OCI-LY1 (cell line): Measurements from ENCODE around the gene SEMA3B.

Experiments
- H2AFZ ChIP-seq: fragments of 200-600 bp; sonication (generic), shearing (Covaris generic); 2 replicates; pipeline ENCODE4 v1.6.0; 2014; ENCODE audit warnings: antibody characterized with exemption, mild to moderate bottlenecking, low read length
- H3F3A ChIP-seq: fragments of 200-600 bp; sonication (generic), shearing (Covaris generic); 2 replicates; pipeline ENCODE4 v1.6.0; 2014; ENCODE audit warnings: mild to moderate bottlenecking, antibody characterized with exemption, low read length, moderate library complexity; ENCODE audit not compliant: insufficient read depth
- H3K27ac ChIP-seq: fragments of 200-600 bp; sonication (generic); 2 replicates; pipeline ENCODE4 v1.5.1; 2014; ENCODE audit warnings: low read length, mixed run types, mild to moderate bottlenecking, low read depth; ENCODE audit not compliant: poor library complexity, severe bottlenecking
- H3K27me3 ChIP-seq: fragments of 200-600 bp; sonication (generic); 2 replicates; pipeline ENCODE4 v1.6.0; 2014; ENCODE audit warnings: antibody characterized with exemption, mild to moderate bottlenecking, low read length, moderate library complexity; ENCODE audit not compliant: insufficient read depth
- H3K36me3 ChIP-seq: fragments of 200-600 bp; sonication (generic); 2 replicates; pipeline ENCODE4 v1.6.1; 2014; ENCODE audit warnings: mild to moderate bottlenecking, antibody characterized with exemption, low read length, moderate library complexity, mixed read lengths; ENCODE audit not compliant: insufficient read depth
- H3K4me1 ChIP-seq: fragments of 200-600 bp; sonication (generic); 2 replicates; pipeline ENCODE4 v1.5.1; 2014; ENCODE audit warnings: mild to moderate bottlenecking, low read length, moderate library complexity; ENCODE audit not compliant: insufficient read depth, severe bottlenecking
- H3K4me2 ChIP-seq: fragments of 200-600 bp; sonication (generic), shearing (Covaris generic); 2 replicates; pipeline ENCODE4 v1.6.1; 2014; ENCODE audit warnings: low read length
- H3K4me3 ChIP-seq: fragments of 200-600 bp; sonication (generic); 2 replicates; pipeline ENCODE4 v1.5.1; 2014; ENCODE audit warnings: low read length, low read depth, mild to moderate bottlenecking, mixed read lengths; ENCODE audit not compliant: poor library complexity, severe bottlenecking
- H3K79me2 ChIP-seq: fragments of 200-600 bp; shearing (Covaris generic); 2 replicates; pipeline ENCODE4 v1.6.1; 2016; ENCODE audit warnings: mixed run types, low read length, mixed read lengths; ENCODE audit not compliant: insufficient read depth
- H3K9ac ChIP-seq: fragments of 200-600 bp; sonication (generic), shearing (Covaris generic); 2 replicates; pipeline ENCODE4 v1.6.1; 2014; ENCODE audit warnings: mild to moderate bottlenecking, low read length, mixed read lengths
- H3K9me2 ChIP-seq: fragments of 200-600 bp; sonication (generic), shearing (Covaris generic); 2 replicates; pipeline ENCODE4 v1.6.1; 2014; ENCODE audit warnings: low read depth, mild to moderate bottlenecking, low read length, mixed read lengths
- H3K9me3 ChIP-seq: fragments of 200-600 bp; shearing (Covaris generic); 2 replicates; pipeline ENCODE4 v1.6.1; 2014; ENCODE audit warnings: low read length, mixed read lengths
- H4K20me1 ChIP-seq: fragments of 200-600 bp; sonication (generic), shearing (Covaris generic); 2 replicates; pipeline ENCODE4 v1.6.0; 2016; ENCODE audit warnings: mild to moderate bottlenecking, low read length; ENCODE audit not compliant: insufficient read depth
- CTCF ChIP-seq: fragments of 200-600 bp; sonication (generic), shearing (Covaris generic); IDR thresholded peaks from 2 replicates; pipeline ENCODE4 v1.5.1; 2017; ENCODE audit warnings: mild to moderate bottlenecking, antibody characterized with exemption, low read length, moderate library complexity, mixed read lengths
- EZH2 ChIP-seq: fragments of 200-600 bp; sonication (generic), shearing (Covaris generic); IDR thresholded peaks from 2 replicates; pipeline ENCODE4 v1.8.0; 2017; ENCODE audit warnings: borderline replicate concordance, mixed run types, mild to moderate bottlenecking, antibody characterized with exemption, low read length, moderate library complexity, mixed read lengths

Gene SEMA3B

GRCh38 chr3:50297896-50298725 is 29.2 kb downstream of the SEMA3B start:
- H3K4me1 ChIP-seq, result peaks cover 21% of the 10 kb centered on the region
- no peak overlapping the region for H2AFZ ChIP-seq
- no peak overlapping the region for H3K27ac ChIP-seq
- no peaks in the 10 kb centered on the region for H3K9me3 ChIP-seq
- H3F3A ChIP-seq, result no peaks in the 10 kb centered on the region
- H3K9me2 ChIP-seq, result no peaks in the 10 kb centered on the region
- H3K9ac ChIP-seq, result peak overlapping the region; percentile 89; the same call in 1 of the 2 replicates
- no peaks in the 10 kb centered on the region for H3K79me2 ChIP-seq
- TF ChIP-seq CTCF, result no peak
- TF ChIP-seq EZH2, result no peak
- H4K20me1 ChIP-seq, result no peaks in the 10 kb centered on the region
- H3K36me3 ChIP-seq, result no peaks in the 10 kb centered on the region
- H3K27me3 ChIP-seq, result no peaks in the 10 kb centered on the region
- H3K4me3 ChIP-seq, result peak overlapping the region; percentile 93
- peak overlapping the region; percentile 98 for H3K4me2 ChIP-seq

GRCh38 chr3:50298836-50299637 is 30.1 kb downstream of the SEMA3B start, which contains the start of the genes HYAL3 and NAA80:
Gene HYAL3, minus strand, starts transcription at chr3:50299405. Its CDS starts 3,803 bp downstream, at chr3:50295602.
Gene NAA80, minus strand, starts transcription at chr3:50299405. Its CDS starts 1,942 bp downstream, at chr3:50297463.
- H3K79me2 ChIP-seq, result no peaks in the 10 kb centered on the region
- H4K20me1 ChIP-seq, result no peaks in the 10 kb centered on the region
- peak within 1 kb of the TSS; percentile 64; the same call in 1 of the 2 replicates for H2AFZ ChIP-seq
- no peaks in the 10 kb centered on the region for H3K27me3 ChIP-seq
- TF ChIP-seq CTCF, result peak; percentile 49; the same call in 1 of the 2 replicates
- TF ChIP-seq EZH2, result no peak
- peak within 1 kb of the TSS; percentile 93 for H3K4me3 ChIP-seq
- H3K4me2 ChIP-seq, result peak within 1 kb of the TSS; percentile 98
- H3K9me3 ChIP-seq, result no peaks in the 10 kb centered on the region
- H3K27ac ChIP-seq, result peak within 1 kb of the TSS; percentile 67
- H3K4me1 ChIP-seq, result peaks cover 21% of the 10 kb centered on the region
- no peaks in the 10 kb centered on the region for H3F3A ChIP-seq
- H3K36me3 ChIP-seq, result no peaks in the 10 kb centered on the region
- H3K9ac ChIP-seq, result peak within 1 kb of the TSS; percentile 89
- H3K9me2 ChIP-seq, result no peaks in the 10 kb centered on the region

- Histone ChIP-seq H3K27me3 (no peaks in the 10 kb centered on the region), H2AFZ (no peak overlapping the region), H3K79me2 (no peaks in the 10 kb centered on the region), H3K4me1 (peaks cover 21% of the 10 kb centered on the region), H3K4me3 (peak overlapping the region; percentile 93), H3K9me3 (no peaks in the 10 kb centered on the region), H3K9me2 (no peaks in the 10 kb centered on the region), H3K27ac (peak overlapping the region; percentile 67), H3F3A (no peaks in the 10 kb centered on the region), H3K9ac (peak overlapping the region; percentile 79), H3K4me2 (peak overlapping the region; percentile 91), H4K20me1 (no peaks in the 10 kb centered on the region), H3K36me3 (no peaks in the 10 kb centered on the region)
- TF ChIP-seq CTCF, result no peak
Observed at GRCh38 chr3:50299638-50299928, 30.6 kb downstream of the SEMA3B start.
